NCI-H446 treated with DMSO at 0.1 percent for 48 hours (cell line): Measurements from ENCODE around the gene ZNF483.
"Not testable (repeated sequence)": the region's sequence is repeated elsewhere in the genome, so short reads cannot be mapped to it uniquely, and the experiment has no call there.

Source experiments
- DNase-seq: peaks from one replicate; lab custom pipeline; 2025; lab: John Stamatoyannopoulos, UW

The ZNF483 gene

GRCh38 chr9:111610149-111610548 lies 85.2 kb downstream of the ZNF483 start:
- DNase-seq = no peak

GRCh38 chr9:111610845-111611244 lies 85.9 kb downstream of the ZNF483 start:
- no peak for DNase-seq

DNA sequence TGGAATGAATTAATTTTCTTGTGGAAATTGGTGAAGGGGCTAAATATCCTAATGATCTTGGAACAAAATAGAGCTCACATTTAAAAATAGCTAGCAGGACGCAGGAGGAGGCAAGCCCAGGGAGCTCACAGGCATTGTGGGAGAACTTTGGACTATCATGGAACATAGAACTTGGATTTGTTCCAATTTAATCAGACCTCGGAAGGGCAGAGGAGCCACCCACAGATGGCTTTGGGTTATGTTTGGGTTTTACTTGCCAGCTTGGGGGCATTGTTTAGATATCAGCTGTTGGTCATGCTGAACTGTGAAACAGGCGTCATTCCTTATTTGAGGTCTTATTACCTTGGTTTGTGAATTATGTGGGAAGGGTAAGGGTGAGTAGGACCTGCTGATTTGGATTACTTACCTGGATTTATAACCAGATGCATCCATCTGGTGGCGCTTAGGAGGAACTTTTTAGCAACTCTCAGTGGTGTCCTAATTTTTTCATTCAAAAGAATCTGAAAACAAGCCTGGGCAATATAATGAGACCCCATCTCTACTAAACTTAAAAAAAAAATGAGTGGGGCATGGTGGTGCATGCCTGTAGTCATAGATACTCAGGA lies 88.6 kb downstream of the ZNF483 start:
- no peak for DNase-seq

GRCh38 chr9:111615928-111616327 lies 90.9 kb downstream of the ZNF483 start:
- DNase-seq = no peak

DNA sequence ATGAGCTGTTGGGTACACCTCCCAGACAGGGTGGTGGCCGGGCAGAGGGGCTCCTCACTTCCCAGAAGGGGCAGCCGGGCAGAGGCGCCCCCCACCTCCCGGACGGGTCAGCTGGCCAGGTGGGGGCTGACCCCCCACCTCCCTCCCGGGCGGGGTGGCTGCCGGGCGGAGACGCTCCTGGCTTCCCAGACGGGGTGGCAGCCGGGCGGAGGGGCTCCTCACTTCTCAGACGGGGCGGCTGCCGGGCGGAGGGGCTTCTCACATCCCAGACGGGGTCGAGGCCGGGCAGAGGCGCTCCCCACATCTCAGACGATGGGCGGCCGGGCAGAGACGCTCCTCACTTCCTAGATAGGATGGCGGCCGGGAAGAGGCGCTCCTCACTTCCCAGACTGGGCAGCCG lies 92.4 kb downstream of the ZNF483 start:
- not testable (repeated sequence) for DNase-seq

GRCh38 chr9:111621895-111622480 lies 97.0 kb downstream of the ZNF483 start:
- no peak for DNase-seq

- DNase-seq = no peak
These were observed 97.6 kb downstream of the ZNF483 start for GRCh38 chr9:111622626-111623025.
